Activated T-cell treated with anti-CD3 and anti-CD28 coated beads, Interleukin-2, amount 50 U/mL, for 1 hour (primary cell): Measurements from ENCODE around the gene NFIA.

Source experiments
- DNase-seq: peaks from one replicate; pipeline ENCODE4 v3.0.0-alpha.2; 2020

The NFIA gene

DNA sequence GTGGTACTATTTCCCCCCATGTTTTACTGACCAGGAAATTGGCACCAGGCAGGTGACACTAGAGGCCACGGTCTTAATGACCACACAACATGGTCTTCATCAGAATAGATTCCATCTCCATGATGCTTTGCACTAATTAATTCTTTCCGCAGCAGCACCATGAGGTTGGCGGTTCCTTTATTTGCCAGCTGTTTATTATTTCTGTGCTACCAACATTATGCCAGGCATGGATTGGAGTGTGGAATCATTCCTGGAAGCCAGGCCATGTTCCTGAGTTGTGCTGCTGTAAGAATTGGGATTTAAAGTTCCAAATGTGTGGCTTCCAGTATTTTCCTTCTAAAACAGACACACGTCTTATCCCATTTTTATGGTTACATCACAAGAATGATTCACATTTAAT lies 107.8 kb downstream of the NFIA start:
- DNase-seq, result no peak

DNA sequence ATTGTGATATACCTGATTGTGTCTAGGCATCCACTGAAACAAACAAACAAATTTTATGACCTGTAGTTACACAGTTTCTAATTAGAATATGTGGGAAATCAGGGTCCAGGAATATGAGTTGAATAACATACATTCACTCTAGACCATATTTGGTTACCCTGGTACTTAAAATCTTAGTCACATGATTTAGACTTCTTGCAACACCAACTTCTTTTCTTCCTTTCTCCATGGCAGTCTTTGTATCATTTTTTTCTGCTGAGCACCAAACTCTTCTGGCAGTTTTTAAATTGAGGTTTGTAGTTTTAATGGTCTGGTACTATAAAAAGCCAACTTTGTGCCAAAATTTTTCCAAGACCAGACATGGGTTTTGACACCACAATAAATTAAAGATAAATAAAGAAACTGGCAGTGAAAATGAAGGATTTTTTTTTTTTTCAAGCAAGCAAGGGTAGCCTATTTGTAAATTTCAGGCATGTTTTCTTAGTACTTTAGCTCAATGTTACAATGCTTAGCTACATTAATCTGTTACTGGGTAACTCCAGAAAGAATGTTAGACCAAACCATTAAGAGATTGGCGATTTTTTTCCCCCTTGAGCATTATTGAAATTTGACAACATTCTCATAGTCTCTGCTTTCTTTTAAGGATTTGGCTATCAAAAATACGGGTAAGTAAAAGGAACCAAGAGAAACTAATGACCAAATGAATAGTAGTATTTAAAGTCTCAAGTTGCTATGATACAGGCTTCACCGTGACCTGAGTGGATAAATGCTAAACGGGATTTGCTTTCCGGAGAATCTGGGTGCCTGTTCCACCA lies 108.5 kb downstream of the NFIA start:
- no peak for DNase-seq

DNA sequence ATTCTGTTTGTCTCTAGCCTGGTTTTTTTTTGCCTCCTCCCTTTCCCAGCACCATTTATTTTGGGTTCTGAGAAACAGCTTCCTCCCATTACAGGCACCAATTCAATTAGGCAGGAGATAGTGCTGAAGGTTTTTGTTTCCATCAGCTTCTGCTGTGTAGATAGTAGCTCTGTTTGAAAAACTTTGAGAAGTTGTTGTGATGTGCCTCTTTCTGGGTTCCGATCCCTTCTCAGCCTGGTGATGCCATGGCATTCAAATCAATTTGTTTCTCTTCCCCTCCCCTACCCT lies 109.0 kb downstream of the NFIA start:
- DNase-seq, result no peak

DNA sequence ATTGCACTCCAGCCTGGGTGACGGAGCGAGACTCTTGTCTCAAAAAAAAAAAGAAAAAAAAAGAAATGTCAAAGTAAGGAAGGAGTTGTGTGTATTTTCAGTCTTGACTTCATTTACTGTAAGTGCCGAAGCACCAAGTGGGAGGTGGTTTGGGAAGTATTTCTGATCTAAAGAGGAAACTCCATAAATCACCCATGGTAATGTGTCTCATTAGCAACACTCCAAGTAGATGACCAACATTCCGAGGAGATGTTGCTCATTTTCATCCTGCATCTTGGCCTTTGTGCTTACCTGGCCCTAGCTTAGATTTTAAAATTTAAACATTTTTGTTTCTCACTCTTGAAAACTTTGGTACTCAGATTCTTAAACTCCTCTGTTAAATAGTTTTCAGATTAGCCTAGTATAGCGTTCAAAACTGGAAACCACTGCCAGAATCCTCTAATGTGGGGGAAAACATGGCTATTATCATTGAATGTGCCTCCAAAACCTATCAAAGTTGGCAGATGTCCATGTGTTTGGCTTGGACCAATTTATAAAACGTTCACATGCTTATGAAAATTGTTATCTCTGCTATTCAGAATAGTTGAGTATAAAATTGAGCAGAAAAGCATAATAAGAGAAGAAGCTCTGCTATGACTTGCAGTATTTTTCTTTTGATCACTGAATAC lies 110.4 kb downstream of the NFIA start:
- no peak for DNase-seq

DNA sequence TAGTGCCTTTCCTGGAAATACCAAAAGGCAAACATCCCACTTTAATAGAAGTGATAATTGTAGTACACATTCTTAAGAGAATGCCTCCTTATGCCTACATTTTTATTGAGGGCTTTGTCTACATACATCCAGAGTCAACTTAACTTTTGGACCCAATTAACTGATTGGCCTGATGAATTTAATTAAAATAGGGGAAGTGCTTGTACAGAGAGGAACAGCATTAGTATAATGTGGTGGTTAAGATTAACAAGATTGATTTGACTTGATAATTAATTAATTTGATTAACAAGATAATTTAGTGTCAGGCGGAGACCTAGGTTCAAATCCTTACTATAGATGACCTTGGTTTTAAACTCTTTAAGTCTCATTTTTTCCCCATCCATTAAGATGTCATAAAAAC lies 111.4 kb downstream of the NFIA start:
- DNase-seq, result no peak

DNA sequence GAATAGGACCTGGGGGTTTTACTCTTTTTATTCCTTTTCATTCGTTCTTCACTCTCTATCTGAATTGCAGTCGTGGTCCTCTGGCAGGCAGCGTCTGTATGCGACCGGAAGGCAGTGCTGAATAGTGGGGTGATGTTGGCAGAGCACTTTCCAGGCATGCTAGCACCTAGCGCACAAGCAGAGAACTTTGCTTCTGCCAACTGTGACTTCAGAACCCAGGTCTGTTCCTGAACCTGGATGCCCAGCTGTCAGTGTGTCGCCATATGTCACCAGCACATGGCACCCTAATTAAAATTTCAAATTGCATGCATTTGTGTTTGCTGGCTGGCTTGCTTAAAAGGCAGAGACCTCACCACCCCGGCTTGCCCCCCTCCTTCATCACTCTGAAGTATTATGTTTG lies 116.2 kb downstream of the NFIA start:
- DNase-seq, result no peak

- DNase-seq, result no peak
Measured at GRCh38 chr1:61201035-61201434, 118.7 kb downstream of the NFIA start.

GRCh38 chr1:61202854-61203598 lies 120.7 kb downstream of the NFIA start:
- DNase-seq, result no peak

DNA sequence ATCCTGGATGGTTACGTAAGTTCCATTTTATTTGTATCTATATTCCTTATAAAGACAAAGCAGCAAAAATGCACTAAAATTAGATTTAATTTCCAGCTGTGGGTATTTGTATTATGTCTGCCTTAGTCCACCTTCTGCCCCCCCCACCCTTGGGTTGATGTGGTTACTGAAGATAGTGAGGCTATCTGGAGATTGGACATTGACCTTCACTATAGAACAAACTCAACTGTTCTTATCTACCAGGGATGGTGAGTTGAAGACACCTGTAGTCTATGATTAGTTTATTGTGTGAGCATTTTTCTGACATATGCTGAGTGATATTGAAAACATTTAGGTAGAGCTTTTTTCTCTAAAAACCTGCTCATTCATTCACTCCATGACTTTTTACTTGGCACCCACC lies 122.2 kb downstream of the NFIA start:
- DNase-seq, result no peak

DNA sequence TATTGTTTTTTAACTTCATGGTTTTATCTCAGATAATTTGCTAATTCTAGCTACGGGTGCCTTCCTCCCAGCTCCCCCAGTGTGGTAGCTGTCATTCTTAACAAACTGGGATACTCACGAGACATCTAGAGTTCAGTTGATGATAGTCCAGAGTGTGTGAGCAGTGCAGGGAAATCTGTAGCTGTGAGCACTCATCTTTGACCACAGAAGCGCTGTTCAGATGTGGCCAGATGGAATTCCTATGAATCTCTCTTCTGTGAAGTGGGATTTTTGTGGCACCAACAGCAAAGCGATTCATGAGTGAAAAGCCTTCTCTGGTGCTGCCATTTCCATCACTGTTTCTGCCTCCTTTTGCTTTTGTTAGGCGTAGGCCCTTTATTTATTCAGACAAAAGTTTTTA lies 125.1 kb downstream of the NFIA start:
- no peak for DNase-seq

DNA sequence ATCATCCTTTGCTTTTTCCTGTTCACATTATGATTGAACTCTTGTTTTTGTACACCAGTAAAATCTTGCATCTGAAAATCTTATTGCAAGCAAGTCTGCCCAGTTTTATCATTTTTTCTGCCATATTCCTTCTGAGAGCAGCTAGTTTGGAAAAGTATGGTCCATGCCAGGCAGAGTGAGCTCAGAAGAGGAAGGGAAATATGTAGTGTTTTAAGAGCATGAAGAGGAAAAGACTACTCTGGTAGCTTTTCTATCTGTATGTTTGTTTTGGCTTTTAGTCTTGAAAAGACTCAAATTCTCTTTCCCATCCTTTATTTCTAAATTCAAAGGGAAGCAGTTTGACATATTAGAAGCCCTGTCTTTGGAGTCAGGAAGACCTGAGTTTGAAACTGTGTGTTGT lies 125.8 kb downstream of the NFIA start:
- no peak for DNase-seq

GRCh38 chr1:61208831-61209230 lies 126.5 kb downstream of the NFIA start:
- DNase-seq, result no peak

DNA sequence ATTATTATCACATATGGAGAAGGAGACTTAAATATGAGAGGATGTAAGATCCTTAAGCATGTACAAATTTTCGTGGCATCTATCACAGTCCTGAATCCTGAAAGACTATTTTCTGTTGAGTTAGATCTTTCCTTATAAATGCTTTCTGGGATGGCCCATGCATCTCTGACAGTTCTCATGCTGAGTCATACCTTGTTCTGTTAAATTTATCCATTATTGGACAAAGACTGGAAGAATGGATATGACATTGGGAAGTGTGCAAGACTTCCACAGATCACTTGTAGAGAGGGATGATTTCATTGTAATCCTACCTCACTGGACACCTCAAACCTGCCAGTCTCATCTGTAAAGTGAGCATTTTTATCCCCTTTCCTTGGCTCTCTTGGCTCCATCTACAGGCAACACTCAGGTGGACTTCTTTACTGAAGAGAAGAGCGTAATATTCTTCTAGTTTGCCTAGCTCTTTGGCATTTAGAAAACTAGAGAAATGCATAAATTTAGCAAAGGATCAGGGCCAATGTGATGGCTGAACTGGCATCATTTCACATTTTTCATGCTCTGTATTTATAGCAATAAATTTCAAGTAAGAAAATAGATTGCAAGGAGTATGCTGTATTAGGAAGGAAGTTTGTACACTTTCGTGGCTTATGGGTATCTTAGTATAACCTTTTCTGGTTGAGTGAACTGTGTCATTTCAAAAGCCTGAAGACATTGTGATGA lies 128.2 kb downstream of the NFIA start:
- no peak for DNase-seq

GRCh38 chr1:61213245-61214011 lies 131.1 kb downstream of the NFIA start:
- no peak for DNase-seq

DNA sequence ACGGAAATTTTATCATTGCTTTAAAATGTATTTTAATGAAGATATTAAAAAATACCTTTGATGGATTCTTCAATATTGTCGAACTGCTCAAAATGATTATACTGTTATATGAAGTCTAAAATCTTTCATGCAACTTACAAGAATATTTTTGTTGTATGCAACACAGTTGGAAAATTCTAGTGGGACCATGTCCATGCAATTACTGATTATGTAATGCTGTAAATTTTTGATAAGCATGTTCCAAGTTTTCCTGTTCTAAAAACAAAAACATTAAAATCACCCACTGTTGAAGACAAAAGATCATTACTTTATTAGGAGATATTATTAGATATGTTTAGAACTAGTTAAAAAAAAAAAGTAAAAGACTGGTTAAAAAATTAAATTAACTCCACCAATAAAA lies 132.8 kb downstream of the NFIA start:
- DNase-seq, result no peak

- no peak for DNase-seq
Measured at GRCh38 chr1:61215676-61216289, 133.4 kb downstream of the NFIA start.

DNA sequence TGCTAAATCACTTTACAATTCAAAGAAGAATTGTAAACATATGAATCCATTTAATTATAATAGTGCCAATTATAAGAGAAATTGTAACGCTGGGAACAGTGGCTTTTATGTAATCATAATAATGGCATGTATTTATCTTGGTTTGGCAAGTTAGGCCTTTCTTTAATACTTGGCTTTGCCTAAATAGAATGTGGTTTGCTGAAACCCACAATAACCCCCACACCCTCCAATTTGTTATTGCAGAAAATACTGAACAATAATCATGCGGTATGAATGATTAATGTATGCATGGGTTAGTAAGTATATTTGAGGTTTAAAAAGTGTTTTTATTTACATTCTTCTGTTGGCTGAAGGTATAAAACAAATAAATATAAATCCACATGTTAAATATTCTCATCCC lies 138.2 kb downstream of the NFIA start:
- no peak for DNase-seq

DNA sequence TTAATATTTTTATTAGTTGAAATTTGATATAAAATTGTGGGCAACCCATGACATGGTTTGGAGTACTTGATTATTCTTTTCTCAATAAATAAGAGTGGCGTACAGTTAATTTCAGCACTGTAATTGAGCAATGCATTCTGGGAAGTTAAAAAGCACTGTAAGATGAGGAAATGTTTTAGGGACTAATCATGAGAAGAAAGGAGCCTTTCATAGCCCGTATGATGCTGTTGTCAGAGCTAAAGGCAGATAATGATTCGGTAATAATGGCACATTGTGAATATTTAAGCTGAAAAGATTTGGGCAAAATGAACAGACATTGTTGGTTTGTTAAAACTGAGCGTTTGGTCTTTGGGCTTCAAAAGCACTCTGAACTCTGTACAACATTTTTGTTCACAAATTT lies 139.3 kb downstream of the NFIA start:
- no peak for DNase-seq

DNA sequence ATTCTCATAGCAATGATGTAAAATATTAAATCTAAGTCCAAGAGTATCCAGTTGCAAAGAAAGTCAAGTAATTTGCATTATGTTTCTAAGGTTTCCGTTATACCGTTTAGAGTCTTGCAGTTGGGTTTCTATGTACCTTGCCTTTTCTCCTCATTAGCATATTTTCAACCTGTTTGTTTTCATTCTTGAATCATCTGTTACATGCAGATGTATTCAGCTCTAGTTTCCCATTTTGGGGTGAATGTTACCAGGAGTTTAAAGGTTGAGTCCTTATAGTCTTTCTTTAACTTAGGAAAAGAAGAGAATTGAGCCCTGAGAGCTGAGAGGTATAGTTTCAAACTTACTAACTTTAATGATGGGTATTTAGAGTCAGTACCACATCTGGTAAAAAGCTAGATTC lies 139.9 kb downstream of the NFIA start:
- DNase-seq, result no peak

- DNase-seq, result no peak
Measured at GRCh38 chr1:61223140-61223539, 140.8 kb downstream of the NFIA start.

DNA sequence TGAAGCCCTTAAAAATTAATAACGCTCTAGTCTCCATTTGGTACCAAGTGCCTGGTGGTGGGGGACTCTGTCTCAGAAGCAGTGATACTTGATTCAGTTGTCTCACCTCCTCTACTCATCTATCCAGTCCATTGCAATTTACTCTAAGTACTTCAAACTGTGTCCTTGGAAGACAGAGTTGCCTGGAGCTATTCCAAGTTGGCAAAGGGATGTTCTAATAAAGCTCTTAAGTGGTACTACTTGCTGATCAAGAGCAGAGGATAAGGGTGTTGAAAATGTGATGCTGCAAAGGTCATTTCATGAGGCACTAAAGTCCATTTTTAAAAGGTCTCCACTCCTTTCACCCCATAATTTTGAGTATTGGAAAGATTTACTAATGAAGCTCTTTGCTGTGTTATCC lies 142.2 kb downstream of the NFIA start:
- no peak for DNase-seq

- DNase-seq, result no peak
Measured at GRCh38 chr1:61225478-61225877, 143.1 kb downstream of the NFIA start.
